Measurements from ENCODE around the gene TDRD10.

GRCh38 chr1:154565876-154566275 is 63.9 kb downstream of the TDRD10 start:
- TF ChIP-seq, protein P1, sequence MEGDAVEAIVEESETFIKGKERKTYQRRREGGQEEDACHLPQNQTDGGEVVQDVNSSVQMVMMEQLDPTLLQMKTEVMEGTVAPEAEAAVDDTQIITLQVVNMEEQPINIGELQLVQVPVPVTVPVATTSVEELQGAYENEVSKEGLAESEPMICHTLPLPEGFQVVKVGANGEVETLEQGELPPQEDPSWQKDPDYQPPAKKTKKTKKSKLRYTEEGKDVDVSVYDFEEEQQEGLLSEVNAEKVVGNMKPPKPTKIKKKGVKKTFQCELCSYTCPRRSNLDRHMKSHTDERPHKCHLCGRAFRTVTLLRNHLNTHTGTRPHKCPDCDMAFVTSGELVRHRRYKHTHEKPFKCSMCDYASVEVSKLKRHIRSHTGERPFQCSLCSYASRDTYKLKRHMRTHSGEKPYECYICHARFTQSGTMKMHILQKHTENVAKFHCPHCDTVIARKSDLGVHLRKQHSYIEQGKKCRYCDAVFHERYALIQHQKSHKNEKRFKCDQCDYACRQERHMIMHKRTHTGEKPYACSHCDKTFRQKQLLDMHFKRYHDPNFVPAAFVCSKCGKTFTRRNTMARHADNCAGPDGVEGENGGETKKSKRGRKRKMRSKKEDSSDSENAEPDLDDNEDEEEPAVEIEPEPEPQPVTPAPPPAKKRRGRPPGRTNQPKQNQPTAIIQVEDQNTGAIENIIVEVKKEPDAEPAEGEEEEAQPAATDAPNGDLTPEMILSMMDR (conservative IDR thresholded peaks at IDR 0.05), result no peak
- no peak for TF ChIP-seq ZFX (IDR thresholded peaks at IDR 0.05)

Data from C4-2B (cell line).